ENCODE data around the gene PSMG1.
A peak's percentile ranks its signal among the peaks of the same experiment; 100 is the strongest.
"Not testable (repeated sequence)": the region's sequence is repeated elsewhere in the genome, so short reads cannot be mapped to it uniquely, and the experiment has no call there.

The PSMG1 gene

DNA sequence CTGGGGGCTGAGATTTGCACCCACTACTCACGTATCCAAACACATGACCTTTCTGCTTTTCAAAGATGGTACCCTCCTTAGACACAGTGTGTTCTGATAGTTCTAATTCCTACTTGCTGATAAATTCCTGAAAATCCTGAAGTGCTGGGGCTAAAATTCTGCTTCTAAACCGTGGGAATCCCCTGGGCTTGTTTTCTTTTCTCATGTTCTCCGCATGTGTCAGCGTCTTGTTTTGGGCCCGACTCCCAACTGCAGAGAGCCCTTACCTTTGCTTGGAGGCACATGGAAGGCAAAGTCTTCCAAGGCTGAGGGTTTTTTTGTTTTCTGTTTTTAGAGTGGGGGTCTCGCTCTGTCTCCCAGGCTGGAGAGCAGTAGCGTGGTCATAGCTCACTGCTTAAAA, 27.2 kb downstream of the PSMG1 start:
- no peak for DNase-seq (ENCODE audit: low spot score)

GRCh38 chr21:39155578-39155977, 27.7 kb downstream of the PSMG1 start:
- DNase-seq (ENCODE audit: low spot score): no peak

DNA sequence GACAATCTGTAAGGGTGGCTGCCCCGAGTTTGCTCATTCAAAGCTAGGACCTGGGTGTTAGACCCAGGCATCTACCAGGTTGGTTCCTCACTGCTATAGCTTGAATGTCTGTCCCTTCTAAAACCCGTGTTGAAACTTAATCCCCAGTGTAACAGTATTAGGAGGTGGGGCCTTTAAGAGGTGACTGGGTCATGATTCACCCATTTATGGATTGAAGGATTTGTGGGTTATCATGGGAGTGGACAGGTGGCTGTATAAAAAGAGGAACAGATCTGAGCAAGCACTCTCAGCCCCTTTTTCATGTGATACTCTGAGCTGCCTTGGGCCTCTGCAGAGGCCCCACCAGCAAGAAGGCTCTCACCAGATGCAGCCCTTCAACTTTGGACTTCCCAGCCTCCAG, 29.4 kb downstream of the PSMG1 start:
- DNase-seq (ENCODE audit: low spot score): no peak

GRCh38 chr21:39153373-39153772, 29.9 kb downstream of the PSMG1 start:
- peak; percentile 25 for DNase-seq (ENCODE audit: low spot score)

GRCh38 chr21:39152271-39152670, 31.0 kb downstream of the PSMG1 start:
- no peak for DNase-seq (ENCODE audit: low spot score)

GRCh38 chr21:39150877-39151276, 32.4 kb downstream of the PSMG1 start:
- DNase-seq (ENCODE audit: low spot score): no peak

DNA sequence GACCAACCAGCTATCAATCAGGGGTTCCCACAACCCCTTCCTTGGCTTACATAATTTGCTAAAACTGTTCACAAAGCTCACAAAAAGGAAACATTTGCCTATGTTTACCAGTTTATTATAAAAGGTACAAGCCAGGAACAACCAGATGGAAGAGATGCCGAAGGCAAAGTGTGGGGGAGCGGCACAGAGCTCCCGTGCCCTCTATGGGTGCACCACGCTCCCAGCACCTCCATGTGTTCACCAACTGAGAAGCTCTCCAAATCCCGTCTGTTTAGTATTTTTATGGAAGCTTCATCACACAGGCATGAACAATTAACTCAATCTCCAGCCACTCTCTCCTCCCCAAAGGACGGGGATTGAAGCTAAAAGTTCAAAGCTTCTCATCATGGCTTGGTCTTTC, 32.9 kb downstream of the PSMG1 start:
- DNase-seq (ENCODE audit: low spot score): no peak

GRCh38 chr21:39149882-39150281, 33.4 kb downstream of the PSMG1 start:
- no peak for DNase-seq (ENCODE audit: low spot score)

DNA sequence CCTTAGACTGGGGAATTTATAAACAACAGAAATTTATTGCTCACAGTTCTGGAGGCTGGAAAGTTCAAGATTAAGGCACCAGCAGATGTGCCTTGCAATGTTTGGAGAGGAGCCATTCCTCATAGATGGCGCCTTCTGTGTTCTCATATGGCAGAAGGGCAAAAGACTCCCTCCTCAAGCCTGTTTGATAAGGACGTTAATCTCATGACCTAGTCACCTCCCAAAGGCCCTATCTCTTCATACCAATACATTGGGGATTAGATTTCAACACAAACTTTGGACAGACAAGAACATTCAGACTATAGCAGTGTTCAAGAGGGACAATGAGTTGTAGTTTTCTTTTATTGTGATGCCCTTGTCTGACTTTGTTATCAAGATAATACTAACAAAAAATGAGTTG, 34.3 kb downstream of the PSMG1 start:
- DNase-seq (ENCODE audit: low spot score): no peak

DNA sequence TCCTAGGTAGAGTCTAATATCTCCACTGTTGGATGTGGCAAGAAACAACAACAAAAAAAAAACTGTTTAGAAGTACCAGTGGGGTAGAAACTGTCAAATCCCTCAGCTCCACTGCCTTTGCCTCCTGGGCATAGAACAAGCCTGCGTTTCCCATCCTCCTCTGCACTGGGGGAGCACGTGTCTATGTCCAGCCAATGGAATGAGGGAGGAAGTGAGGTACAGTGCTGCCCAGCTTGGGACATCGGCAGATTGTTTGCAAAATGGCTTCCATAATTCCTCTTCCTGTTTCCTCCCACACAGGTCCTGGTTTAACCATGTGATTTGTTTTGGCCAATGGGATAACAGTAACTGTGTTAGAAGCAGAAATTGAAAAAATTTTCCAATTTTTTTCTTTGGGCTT, 39.1 kb downstream of the PSMG1 start:
- no peak for DNase-seq (ENCODE audit: low spot score)

GRCh38 chr21:39142972-39143371, 40.3 kb downstream of the PSMG1 start:
- no peak for DNase-seq (ENCODE audit: low spot score)

DNA sequence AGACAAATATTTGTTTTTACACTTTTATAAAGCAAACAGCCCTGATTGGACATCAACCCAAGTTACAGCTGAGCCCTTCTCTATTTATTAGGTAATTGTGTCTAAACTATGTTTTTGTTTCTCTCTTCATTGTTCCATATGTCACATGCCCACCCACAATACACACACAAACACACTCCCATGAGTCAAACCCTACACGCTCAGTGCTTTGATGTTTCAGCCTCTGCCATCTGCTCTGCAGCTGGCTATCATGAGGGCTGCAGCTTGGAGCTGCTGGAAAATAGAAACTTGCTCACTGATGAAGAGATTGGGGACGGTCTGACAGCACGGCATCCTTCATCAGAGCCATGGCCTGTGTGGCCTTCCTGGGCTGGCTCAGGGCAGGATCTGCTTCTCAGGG, 41.7 kb downstream of the PSMG1 start:
- no peak for DNase-seq (ENCODE audit: low spot score)

DNA sequence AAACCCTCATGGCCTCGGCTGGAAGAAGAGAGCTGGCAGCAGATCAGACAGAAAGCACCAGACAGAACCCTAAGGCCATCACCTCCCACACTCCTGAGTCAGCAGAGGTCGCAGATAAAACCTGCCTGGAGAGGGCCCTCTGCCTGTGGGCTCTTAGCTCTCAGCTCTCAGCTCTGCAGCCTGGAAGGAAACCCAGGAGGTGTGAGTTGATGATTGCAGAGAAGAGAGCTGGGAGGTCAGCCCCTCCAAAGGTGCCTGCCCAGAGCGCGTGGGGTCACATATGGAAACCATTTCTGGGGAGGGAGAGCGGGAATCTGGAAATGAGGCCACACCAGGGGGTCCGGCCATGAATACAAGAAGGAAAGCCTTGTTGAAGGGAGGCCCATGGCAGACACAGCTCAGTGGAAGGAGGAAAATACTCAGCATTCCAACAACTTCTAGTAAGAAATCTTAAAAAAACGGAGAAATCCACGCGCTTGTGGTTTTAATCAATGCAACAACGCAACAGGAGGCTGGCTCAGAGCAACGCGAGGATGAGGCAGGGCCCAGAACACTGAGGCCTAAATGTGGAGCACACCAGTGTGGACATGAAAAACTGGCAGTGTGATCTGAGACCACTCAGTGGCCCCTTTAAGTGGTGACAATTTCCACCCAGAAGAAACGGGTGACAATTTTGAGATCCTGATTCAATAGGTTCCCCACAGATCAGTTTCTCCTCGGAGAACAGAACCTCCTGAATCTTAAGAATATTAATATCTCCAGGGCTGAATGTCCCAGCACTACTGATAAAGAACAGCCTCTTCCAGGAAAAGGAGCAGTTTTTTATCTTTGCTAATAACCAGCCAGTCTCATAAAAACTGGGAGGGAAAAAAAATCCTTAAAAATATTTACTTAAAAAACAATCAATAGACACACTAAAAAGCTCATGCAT, 45.7 kb downstream of the PSMG1 start:
- no peak for DNase-seq (ENCODE audit: low spot score)

DNA sequence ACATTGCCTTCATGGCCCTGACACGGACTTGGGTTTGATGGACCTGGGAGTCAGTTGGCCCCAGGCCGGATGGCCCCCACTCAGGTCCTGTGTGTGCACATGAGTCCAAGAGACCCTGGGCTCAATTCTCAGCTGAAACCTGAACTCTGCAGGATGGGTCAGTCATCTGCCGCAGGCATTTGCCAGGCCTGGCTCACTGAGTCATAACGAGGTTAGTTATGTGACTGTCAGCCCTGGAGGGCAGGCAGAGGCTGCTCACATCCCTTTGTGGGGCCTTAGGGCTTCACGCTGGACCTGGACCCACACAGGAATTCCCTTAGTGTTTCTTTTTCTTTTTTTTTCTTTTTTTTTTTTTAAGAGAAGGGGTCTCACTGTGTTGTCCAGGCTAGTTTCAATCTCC, 46.5 kb downstream of the PSMG1 start:
- no peak for DNase-seq (ENCODE audit: low spot score)

DNA sequence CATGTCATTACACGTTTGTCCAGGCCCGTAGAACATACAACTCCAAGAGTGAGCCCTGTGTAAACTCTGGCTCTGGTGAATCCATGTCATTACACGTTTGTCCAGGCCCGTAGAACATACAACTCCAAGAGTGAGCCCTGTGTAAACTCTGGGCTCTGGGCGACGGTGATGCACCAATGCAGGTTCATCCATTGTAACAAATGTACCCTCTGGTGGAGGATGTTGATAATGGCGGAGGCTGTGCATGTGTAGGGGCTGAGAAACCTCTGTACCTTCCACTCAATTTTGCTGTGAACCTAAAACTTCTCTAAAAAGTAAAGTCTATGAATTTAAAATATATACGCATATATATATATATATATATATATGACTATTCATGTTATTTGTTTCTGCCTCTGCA, 47.1 kb downstream of the PSMG1 start:
- DNase-seq (ENCODE audit: low spot score): not testable (repeated sequence)

GRCh38 chr21:39134288-39134810, 48.9 kb downstream of the PSMG1 start:
- DNase-seq (ENCODE audit: low spot score): no peak

- DNase-seq (ENCODE audit: low spot score): no peak
Observed at GRCh38 chr21:39132248-39132647, 51.0 kb downstream of the PSMG1 start.

DNA sequence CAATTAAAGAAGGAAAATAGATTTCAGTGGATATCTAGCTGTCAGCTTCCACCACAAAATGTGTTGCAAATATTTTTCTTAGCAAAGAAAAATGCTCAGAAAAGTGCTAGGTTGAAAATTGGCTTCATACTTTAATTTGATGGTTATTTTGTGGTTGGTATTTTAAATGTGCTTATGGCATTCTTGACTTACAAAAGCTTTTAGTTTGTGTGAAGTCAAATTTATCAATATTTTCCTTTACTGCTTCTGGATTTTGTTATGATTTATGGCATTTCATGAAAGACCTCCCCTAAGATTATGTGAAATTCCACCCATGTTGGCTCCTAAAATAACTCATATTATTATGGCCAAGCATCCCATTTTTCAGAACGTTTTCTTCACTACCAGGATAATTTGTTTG, 51.5 kb downstream of the PSMG1 start:
- no peak for DNase-seq (ENCODE audit: low spot score)

DNA sequence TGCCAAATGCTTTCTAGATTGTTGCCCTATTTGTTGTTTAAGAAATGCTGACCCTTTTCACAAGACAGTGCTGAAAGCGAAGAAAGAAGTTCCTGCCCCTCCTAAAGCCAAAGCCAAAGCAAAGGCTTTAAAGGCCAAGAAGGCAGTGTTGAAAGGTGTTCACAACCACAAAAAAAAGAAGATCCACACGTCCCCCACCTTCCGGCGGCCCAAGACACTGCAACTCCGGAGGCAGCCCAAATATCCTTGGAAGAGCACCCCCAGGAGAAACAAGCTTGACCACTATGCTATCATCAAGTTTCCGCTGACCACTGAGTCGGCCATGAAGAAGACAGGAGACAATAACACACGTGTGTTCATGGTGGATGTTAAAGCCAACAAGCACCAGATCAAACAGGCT, 55.7 kb downstream of the PSMG1 start:
- no peak for DNase-seq (ENCODE audit: low spot score)

DNA sequence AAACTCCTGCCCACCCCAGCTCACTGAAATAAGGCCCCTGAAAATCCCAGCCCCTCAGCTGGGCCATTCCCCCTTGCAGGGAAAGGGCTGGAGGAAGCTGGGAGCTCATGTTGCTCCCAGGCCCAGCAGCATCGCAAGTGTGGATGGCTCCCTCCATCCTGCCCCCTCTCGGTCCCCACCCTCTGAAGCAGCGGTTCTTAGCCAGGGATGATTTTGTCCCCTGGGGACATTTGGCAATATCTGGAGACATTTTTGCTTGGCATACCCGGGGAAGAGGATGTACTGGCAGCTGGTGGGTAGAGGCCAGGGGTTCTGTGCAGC, 56.8 kb downstream of the PSMG1 start:
- DNase-seq (ENCODE audit: low spot score): no peak

GRCh38 chr21:39125752-39126485, 57.3 kb downstream of the PSMG1 start:
- DNase-seq (ENCODE audit: low spot score): peak; percentile 42
